Activated CD4-positive, CD25-positive, alpha-beta regulatory T cell treated with anti-CD3 and anti-CD28 coated beads, Interleukin-2, amount 50 U/mL, for 24 hours (primary cell): ENCODE results near the gene SMC3.
A peak's percentile ranks its signal among the peaks of the same experiment; 100 is the strongest.
"Not testable (repeated sequence)": the region's sequence is repeated elsewhere in the genome, so short reads cannot be mapped to it uniquely, and the experiment has no call there.

Source experiments
- ATAC-seq, 2 donors: fragments of 150-1000 bp; cut with Tn5 transposase; one replicate each; pipeline ENCODE4 v1.10.0; 2021; ENCODE audit warnings: mild to moderate bottlenecking in 1 of 2, moderate library complexity in 1 of 2

The SMC3 gene

DNA sequence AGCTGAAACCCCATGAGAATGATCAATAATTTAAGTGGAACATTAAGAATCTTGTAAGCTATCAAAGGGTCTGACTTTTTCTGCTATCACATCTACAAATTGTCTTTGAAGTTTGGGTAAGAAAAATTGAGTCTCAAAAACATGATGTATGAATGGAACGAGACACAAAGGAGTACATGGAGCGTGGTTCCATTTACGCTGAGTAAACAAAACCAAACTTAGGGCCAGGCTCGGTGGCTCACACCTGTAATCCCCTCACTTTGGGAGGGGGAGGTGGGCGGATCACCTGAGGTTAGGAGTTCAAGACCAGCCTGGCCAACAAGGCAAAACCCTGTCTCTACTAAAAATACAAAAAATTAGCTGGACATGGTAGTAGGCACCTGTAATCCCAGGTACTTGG lies 24.3 kb downstream of the SMC3 start:
- ATAC-seq = no peak

DNA sequence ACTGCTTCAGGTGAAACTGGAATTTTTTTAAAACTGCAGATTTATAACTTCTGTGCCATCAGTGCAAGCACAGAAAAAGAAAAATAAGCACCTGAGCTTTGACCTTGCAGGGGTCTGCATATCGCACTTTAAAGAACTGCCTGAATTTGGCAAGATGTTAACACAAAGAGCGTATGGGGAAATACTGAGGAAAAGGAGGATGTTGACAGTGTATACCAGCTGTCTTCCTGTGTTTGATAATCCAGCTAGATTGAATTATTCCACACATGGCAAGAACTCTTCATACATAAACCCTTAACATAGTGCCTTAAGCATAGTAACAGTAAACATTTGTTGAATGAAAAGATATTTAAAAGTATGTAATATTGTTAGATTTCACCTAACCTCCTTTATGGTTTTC lies 30.0 kb downstream of the SMC3 start:
- no peak for ATAC-seq

DNA sequence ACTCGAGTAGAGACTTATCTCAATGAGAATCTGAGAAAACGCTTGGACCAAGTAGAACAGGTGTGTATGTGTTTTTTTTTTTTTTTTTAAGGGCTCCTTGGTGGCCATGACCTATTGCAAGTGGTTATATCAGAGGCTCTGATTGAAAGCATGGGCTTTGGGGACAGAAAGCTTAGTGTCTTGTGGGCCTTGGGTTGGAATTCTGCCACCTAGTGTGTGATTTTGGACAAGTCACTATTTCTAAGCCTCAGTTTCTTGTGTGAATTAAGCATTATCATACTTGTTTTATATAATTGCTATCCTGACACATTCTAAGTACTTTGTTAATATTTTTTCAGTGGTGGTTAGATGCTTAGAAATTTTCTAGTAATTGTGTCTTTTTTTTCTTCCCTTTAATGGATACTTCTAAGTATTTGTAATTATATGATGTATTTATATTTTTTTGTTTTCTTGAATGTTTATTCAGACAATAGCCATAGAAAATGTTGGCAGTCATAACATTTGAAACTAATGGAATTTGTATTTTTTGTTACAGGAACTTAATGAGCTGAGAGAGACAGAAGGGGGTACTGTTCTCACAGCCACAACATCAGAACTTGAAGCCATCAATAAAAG lies 33.1 kb downstream of the SMC3 start:
- ATAC-seq = peak; percentile 53 to 67

DNA sequence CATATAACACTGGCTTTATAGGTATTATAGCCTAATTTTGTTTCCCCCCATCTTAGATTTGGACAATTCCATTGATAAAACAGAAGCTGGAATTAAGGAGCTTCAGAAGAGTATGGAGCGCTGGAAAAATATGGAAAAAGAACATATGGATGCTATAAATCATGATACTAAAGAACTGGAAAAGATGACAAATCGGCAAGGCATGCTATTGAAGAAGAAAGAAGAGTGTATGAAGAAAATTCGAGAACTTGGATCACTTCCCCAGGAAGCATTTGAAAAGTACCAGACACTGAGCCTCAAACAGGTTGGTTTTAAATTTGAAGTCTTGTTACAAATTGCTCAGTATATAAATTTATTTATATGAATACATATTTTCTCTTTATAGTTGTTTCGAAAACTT lies 34.1 kb downstream of the SMC3 start:
- no peak for ATAC-seq

DNA sequence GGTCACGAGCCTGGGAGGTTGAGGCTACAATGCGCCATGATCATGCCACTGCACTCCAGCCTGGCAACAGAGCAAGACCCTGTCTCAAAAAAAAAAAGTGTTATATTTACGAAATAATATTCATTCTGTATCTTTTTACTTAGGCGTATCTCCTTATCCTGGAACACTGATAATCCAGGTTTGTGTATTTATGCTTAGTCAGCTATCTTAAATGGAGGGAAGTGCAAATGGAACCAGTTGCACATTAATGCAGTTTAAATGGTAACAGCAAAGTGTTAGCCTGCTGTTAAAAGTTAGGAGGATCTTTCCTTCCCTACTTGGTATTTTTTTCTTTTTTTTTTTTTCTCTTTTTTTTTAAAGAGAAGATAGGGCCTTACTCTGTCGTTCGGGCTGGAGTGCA lies 40.6 kb downstream of the SMC3 start:
- ATAC-seq = no peak

DNA sequence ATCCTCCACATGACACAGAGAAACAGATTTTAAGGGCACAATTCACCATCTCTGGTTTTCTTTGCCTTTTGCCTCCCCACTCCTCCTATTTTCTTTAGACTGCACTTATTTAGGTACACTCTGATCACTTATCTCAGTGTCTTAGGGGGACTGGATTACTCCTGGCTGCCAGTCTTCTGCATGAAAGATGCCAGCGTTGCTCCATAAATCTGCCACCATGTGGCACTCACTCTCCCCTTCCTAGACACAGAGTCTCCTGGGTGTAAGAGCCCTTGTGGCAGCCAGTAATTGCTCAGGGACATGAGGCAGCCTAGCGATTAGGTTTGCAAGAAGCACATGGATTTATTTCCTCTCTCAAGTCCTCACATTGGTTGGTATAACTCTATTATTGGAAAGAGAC lies 42.1 kb downstream of the SMC3 start:
- ATAC-seq = no peak

DNA sequence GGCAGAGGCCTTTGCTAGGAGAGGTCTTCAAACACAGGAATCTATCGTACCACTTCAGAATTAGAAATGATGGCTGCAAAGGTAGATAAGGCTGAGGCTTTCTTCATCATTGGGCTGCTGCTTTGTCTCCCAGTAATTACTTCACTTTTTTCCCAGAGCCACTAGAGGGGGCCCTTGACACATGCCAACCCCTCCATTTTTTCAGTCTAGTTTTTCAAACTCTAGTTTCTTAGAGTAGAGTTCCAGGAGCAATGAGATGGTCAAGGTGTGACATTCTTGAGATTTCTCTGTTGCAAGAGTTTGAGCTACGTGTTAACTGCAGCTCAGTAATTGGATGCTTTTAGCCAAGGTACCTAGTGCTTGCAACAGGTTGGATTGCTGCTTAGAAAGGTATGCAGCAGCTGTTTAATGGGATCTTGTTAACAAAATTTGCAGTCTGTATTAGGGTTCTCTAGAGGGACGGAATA lies 42.8 kb downstream of the SMC3 start:
- peak; percentile 20 to 30 for ATAC-seq

DNA sequence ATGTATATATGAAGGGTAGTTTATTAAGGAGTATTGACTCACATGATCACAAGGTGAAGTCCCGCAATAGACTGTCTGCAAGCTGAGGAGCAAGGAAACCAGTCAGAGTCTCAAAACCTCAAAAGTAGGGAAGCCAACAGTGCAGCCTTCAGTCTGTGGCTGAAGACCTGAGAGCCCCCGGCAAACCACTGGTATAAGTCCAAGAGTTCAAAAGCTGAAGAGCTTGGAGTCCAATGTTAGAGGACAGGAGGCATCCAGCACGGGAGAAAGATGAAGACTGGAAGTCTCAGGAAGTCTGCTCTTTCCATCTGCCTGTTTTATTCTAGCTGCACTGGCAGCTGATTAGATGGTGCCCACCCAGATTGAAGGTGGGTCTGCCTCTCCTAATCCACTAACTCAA lies 43.3 kb downstream of the SMC3 start:
- ATAC-seq = not testable (repeated sequence)

DNA sequence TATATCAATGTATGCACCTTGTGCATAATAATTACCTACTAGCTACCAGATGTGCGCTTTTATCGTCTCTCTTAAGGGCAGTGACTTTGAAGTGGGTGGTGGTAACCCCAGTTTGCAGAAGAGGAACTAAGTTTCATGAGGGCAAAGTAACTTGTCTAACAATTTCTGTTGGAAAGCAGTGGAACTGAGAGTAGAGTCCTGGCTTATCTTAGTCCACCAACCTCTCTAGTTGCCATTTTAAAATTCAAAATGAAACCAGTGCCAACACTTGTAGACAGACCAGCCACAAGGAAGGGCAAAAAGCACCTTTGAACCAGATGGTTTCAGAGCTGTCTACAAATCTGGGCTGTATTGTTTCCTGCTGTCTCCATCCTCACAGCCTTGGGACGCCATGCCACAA lies 44.6 kb downstream of the SMC3 start:
- no peak for ATAC-seq

DNA sequence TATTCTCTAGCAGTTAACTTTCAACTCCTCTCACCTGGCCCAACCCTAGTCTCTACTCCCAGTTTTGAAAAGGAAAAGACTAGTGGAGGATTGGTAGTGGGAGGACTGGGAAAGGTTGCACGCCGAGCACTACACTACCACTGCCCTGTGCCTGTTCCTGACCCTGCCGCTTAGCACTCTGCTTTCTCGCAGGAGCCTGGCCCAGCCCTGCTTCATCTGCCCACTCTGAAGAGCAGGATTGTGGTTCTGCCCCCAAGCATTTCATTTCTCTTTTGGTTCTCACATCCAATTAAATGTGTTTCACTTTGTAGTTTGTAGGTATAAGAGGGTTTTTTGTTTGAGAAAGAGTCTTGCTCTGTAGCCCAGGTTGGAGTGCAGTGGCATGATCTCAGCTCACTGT lies 45.1 kb downstream of the SMC3 start:
- ATAC-seq = no peak

DNA sequence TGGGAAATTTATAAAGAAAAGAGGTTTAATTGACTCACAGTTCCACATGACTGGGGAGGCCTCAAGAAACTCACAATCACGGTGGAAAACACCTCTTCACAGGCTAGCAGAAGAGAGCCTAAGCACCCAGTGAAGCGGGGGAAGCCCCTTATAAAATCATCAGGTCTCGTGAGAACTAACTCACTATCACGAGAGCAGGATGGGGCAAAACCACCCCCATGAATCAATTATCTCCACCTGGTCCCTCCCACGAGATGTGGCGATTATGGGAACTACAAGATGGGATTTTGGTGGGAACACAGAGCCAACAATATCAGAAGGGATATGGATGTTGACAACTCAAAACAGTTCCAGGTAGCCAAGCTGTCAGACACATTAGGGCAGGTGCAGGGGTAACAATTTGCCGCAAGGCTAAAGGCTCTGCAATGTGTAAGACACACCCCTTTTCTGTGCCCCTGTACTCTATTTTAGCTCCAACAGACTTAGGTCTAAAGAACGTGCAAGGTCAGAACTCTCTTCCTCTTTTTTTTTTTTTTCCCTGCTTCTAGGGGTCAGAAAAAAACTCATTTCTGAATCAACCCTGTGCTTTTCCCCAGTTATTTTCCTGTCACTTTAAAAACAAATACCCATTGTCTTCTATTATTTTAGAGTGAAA lies 46.0 kb downstream of the SMC3 start:
- ATAC-seq = peak; percentile 64 to 75

DNA sequence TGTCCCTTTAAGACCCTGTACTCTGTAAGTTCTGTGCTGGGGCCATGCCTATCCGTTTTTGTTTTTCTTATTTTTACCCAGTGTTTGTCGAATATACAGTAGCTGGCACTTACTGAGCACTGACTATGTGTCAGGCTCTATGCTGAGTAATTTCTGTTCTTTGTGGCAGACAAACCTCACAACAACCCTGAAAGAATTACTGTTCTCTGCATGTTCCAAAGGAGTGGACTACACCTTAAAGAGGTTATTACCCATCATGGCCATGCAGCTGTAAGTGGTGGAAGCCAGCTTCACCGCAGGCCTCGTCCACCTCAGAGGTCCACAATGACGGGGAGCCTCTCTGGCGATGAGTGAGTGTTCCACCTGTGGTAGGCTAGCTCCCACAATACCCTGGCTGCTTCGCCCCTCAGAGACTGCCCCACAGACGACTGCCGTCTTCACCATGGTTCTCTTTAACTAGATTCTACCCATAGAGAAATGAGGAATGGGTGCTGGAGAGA lies 46.6 kb downstream of the SMC3 start:
- peak; percentile 22 to 41 for ATAC-seq

DNA sequence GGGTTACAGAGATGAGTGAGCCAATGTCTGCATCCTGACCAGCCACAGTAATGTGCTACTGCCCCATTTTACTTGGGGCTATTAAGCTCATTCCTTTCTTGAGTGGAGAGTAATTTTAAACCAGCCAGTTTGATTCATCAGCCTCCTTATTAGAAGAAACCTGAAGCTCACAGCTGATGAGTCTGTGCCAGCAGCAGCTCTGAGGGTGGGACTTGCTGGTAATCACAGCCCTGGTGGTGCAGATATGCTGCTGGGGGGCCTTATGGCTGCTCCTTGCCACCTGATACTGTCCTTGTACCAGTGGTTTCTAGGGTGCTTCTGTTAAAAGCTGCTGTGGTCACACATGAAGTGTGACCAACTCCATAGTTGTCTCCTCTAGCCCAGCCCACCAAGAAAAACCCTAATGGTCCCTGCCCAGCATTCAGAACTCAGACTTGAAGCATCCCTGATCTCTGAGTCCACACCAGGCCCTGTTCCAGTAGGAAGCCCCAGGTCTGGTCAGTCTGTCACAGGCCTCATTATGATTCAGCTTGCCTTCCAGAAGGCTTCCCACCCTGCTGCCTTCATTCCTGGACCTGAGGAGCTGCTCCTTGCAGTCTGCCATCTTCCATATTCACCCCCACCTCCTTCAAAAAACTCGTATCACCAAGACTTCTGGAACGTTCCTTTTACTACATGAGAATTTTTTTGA lies 47.7 kb downstream of the SMC3 start:
- ATAC-seq = no peak

DNA sequence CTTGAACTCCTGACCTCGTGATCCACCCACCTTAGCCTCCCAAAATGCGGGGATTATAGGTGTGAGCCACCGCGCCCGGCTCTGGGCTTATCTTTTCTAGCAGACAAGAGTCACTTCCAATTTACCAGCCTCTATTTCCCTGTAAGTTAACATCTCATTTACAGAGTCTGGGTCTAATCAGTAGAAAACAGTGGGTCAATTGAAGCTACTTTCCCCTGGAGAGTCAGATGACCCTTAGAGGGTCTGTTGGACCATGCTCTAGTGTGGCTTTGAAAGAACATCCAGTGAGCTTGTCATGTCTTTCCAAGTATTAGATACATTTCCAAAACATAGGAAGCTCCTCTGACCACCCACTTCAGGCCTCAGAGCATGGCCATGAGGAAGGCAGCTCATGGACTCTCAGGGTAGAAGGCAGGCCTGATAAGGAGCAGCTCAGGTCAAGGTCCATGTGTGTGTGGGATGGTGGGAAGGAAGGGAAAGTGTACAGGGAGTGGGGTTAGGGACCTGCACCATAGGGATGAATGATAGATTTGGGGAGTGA lies 49.1 kb downstream of the SMC3 start:
- no peak for ATAC-seq

DNA sequence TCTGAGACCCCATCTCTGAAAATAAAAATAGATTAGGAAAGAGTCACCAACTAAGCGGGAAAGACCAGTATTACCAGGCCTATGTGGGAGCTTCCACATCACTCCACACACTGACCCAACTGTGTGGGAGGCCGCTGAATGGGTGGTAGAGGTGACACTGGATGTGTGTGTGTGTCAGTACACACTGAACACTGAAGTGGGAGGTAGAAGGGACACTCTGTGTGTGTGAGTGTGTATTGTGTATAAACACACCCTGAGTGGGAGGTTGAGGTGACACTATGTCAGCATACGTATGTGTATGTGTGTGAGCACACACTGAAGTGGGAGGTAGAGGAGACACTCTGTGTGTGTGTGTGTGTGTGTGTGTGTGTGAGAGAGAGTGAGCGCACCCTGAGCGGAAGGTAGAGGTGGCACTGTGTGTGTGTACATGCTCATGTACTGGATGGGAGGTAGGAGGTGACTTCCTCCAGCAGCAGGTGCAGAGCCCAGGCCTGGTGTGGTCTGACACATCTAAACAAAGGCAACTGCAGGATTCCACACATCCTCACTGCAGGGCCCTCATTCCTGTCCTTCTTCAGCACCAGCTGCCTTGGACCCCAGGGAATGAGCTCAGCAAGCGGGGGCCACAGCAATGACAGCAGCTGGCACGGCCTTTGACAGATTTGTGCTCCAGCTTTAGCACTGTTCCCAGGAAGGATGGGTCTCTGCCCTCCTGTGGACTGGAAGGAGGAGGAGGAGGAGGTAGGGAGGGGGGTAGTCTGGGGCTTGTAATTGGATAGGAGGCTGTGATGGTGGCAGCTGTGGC lies 50.1 kb downstream of the SMC3 start:
- ATAC-seq = peak in 1 of 2 donors; percentile 9

DNA sequence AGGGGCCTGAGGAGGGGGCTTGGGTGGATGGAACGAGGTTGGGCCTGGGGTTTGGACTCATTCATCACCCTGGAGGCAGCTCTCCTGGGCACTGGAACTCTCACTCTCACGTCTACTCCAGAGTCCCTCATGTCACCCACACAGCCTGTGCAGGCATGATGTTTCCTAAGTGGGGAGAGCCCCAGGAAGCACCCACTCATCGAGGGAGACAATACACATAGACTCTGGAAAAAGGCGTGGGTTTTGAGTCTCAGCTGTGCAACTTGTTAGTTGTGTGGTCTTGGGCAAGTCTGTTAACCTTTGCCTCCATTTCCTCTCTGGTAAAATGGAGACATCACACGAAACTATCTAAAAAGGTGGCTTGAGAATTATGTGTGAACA lies 50.7 kb downstream of the SMC3 start:
- ATAC-seq = peak in 1 of 2 donors; percentile 42

DNA sequence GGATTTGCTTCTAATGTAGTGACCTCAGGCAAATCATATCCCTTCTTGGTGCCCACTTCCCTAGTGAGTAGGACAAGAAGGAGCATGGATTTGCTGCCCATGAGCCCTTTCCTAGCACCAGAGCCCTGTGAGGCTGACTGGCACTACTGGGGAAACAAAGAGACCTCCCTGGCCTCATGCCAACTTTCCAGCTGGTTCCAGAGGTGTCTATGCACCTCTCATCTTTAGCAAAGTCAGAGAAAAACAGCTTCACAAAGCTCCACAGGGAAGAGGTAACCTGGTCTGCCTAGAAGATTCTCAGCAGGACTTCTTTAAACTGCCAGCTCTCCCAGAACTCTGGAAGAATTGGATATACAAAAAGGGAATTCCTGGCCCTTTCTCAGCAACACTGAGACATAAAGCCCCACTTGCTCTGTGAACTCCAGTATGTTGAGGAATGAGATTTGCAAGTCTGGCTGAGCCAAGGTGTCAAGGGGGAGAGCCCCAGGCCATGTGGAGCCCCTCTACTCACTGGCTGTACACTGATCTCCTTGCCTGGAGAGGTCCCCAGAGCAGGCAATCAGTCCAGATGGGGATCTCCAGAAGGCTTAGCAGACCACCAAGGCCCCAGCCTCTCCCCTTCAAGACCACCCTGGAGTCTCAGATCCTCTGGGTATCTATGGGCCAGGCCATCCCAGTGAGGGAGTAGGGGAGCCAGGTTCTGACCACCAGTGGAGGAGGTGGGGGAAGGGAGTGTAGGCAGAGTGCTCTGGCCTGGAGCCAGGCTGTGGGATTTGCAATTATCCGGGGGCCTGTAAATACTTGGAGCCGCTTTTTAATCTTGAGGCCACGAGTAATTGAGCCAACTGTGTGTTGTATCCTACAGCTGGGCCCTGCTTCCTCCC lies 52.3 kb downstream of the SMC3 start:
- ATAC-seq = no peak

DNA sequence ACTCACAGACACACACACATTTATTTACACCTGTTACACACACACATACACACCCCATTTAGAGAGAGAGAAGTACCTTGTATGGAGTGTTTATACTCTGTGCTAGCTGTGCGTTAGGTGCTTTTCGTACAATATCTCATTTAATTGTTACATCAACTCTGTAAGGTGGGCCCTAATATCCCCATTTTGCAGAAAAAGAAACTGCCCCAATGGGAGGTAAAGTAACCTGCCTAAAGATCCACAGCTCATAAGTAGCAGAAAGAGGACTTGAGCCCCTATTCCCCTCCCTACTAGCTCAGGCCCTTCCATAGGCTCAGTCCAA lies 52.9 kb downstream of the SMC3 start:
- ATAC-seq = no peak

DNA sequence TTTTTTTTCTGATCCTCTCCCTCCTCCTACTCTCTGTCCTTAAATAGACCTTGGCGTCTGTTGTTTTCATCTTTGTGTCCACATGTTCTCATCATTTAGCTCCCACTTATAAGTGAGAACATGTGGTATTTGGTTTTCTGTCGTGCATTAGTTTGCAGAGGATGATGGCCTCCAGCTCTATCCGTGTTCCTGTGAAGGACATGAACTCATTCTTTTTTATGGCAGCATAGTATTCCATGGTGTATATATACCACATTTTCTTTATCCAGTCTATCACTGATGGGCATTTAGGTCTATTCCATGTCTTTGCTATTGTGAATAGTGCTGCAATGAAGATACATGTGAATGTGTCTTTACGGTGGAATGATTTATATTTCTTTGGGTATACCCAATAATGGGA lies 55.8 kb downstream of the SMC3 start:
- not testable (repeated sequence) for ATAC-seq

DNA sequence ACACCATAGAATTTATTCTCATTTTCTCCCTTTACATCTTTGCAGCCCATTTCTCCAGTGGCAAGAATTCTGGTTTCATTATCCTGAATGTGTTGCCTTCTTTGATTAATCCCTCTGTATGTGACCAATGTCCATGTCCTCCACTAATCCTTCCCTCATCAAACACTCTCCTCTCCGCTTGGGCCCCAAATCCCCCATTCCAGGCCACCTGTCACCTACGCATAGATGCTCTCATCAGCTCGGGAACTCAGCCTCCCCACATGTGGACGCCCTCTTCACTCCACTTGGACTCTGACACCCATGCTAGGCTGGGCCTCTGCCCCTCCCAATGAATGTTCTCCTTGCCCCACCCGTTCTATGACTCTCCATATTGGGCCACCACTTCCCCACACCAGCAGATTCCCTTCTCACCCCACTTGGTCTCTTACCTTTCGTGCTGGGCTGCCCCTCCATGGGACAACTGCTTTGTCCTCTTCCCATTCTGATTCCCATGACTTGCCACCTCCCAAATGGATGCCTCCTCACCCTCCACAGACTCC lies 57.9 kb downstream of the SMC3 start:
- ATAC-seq = no peak

DNA sequence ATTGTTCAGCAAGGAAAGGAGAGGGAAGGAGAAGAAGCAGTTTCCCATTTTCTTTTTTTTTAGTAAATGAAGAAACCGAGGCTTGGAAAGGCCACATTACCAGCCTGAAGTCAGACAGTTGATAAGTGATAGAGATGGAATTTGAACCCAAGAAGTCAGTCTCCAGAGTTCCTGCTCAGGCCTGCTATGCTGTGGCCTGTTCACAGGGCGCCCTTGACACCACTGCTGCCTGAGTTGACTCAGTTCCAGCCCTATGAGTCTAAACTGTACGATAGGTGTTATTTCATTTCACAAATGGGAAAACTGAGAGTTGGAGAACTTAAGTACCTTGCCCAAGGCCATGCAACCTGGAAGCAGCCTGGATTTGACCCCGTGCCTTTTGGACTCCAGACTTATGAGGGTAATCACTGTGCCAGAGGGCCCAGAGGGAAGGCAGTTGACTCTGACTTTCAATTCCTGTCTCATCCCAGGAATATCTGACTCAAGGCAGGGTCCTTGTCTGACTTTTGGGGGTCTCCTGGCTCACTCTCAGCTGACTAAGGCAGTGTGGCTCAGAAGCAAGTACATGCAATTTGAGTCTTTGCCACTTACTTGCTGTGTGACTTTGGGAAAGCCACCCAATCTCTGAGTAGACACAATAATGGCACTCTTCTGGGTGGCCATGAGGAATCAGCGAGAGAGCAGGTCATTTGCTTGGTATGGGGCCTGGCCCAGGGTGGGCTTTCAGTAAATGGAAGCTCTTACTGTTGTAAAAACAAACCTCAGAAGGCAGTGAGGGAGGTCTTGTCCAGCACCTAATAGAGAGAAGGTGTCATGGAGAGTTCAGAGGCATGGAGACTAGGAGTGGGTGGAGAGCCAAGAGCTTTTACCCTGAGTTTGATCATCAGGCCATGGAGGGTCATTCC lies 58.7 kb downstream of the SMC3 start:
- ATAC-seq = no peak
